DND-41 (cell line): ENCODE results near the gene CASP6.

ENCODE experiments used
- EZH2 ChIP-seq: IDR thresholded peaks from 3 replicates; pipeline ENCODE4 v1.6.1; 2012; ENCODE audit warnings: borderline replicate concordance, low read depth, mild to moderate bottlenecking, moderate library complexity, low read length, inconsistent platforms; ENCODE audit not compliant: severe bottlenecking
- TF ChIP-seq, protein P1 (sequence below): IDR thresholded peaks from 2 replicates; pipeline ENCODE4 v1.5.1; 2012; ENCODE audit warnings: borderline replicate concordance, low read length, moderate library complexity, mild to moderate bottlenecking; ENCODE audit not compliant: poor library complexity, severe bottlenecking; ENCODE audit errors: extremely low read depth

- TF ChIP-seq, protein P1, sequence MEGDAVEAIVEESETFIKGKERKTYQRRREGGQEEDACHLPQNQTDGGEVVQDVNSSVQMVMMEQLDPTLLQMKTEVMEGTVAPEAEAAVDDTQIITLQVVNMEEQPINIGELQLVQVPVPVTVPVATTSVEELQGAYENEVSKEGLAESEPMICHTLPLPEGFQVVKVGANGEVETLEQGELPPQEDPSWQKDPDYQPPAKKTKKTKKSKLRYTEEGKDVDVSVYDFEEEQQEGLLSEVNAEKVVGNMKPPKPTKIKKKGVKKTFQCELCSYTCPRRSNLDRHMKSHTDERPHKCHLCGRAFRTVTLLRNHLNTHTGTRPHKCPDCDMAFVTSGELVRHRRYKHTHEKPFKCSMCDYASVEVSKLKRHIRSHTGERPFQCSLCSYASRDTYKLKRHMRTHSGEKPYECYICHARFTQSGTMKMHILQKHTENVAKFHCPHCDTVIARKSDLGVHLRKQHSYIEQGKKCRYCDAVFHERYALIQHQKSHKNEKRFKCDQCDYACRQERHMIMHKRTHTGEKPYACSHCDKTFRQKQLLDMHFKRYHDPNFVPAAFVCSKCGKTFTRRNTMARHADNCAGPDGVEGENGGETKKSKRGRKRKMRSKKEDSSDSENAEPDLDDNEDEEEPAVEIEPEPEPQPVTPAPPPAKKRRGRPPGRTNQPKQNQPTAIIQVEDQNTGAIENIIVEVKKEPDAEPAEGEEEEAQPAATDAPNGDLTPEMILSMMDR, result no peak
- TF ChIP-seq EZH2, result no peak
These were observed 19.9 kb upstream of the CASP6 start for GRCh38 chr4:109723110-109723509.
